DND-41 (cell line): ENCODE measurements around the gene FGB.
A peak's percentile ranks its signal among the peaks of the same experiment; 100 is the strongest.

Experiments used
- EZH2 ChIP-seq: IDR thresholded peaks from 3 replicates; pipeline ENCODE4 v1.6.1; 2012; ENCODE audit warnings: borderline replicate concordance, low read depth, mild to moderate bottlenecking, moderate library complexity, low read length, inconsistent platforms; ENCODE audit not compliant: severe bottlenecking
- TF ChIP-seq, protein P1 (sequence below): IDR thresholded peaks from 2 replicates; pipeline ENCODE4 v1.5.1; 2012; ENCODE audit warnings: borderline replicate concordance, low read length, moderate library complexity, mild to moderate bottlenecking; ENCODE audit not compliant: poor library complexity, severe bottlenecking; ENCODE audit errors: extremely low read depth

DNA sequence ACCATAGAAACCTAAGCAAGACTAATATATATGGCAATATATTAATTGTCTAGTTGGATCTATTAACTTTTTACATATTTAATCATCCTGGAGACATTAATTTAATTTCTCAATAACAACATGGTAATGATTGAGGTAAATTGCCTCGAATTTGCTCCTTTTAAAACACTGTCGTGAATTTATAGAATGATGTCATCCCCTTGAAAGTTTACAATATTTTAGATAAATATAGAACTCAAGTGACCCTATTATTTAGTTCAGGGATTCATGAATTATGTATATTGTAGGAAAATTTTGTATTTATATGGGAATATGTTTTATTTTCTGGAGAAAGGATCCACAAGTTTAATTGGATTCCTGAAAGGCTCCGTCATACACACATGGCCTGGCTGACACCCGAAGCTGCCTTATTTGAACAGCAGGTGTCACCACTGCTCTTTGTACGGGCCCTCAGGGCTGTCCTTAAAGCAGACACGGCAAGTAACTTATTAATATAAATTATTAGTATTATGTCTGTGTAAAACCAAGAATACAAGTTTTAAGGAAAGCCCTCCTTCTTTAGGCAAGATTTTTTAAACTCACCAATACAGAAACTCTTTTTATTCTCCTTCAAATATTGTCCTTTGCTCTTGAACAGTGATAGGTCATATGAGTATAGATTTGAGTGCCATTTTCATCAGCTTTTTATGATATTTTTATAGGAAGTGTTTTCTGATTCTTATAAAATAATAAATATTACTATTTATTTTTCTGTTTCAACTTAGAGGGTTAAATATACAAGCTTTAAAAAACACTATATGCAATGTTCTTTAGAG, 10.7 kb upstream of the FGB start:
- TF ChIP-seq, protein P1, sequence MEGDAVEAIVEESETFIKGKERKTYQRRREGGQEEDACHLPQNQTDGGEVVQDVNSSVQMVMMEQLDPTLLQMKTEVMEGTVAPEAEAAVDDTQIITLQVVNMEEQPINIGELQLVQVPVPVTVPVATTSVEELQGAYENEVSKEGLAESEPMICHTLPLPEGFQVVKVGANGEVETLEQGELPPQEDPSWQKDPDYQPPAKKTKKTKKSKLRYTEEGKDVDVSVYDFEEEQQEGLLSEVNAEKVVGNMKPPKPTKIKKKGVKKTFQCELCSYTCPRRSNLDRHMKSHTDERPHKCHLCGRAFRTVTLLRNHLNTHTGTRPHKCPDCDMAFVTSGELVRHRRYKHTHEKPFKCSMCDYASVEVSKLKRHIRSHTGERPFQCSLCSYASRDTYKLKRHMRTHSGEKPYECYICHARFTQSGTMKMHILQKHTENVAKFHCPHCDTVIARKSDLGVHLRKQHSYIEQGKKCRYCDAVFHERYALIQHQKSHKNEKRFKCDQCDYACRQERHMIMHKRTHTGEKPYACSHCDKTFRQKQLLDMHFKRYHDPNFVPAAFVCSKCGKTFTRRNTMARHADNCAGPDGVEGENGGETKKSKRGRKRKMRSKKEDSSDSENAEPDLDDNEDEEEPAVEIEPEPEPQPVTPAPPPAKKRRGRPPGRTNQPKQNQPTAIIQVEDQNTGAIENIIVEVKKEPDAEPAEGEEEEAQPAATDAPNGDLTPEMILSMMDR = peak; percentile 83
- no peak for TF ChIP-seq EZH2
